ENCODE measurements around the gene MLYCD.

The MLYCD gene

DNA sequence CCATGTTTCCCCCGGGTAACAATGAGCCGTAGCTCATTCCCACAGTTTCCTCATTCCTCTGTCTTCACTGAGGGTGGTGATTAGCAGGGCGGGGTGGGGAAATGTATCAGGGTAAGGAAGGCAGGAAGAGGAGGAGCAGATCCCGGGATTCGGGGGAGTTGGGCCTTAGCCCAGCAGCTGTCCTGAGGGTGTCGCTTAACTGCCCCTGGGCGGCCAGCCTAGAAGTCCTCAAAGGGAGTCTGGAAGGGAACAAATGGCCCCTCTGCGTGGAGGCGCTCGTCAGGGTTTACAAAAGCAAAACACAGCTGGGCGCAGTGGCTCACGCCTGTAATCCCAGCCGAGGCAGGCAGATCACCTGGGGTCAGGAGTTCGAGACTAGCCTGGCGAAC, 14.3 kb downstream of the MLYCD start:
- H3K27ac ChIP-seq (ENCODE audit: low read length) = no peak overlapping the region
- H3K36me3 ChIP-seq (replicated peaks; ENCODE audit: low read depth, low read length) = no peaks in the 10 kb centered on the region
- H3K4me1 ChIP-seq (ENCODE audit: low read length) = no peaks in the 10 kb centered on the region
- TF ChIP-seq CTCF (IDR thresholded peaks at IDR 0.05; ENCODE audit: low read depth, low read length) (no peak), EZH2phosphoT487 (IDR thresholded peaks at IDR 0.05; ENCODE audit: low read depth) (no peak)
- H3K9me3 ChIP-seq (ENCODE audit: insufficient read depth, low read length) = no peaks in the 10 kb centered on the region
- H3K27me3 ChIP-seq (ENCODE audit: low read depth, low read length) = no peaks in the 10 kb centered on the region
- no peaks in the 10 kb centered on the region for H4K20me1 ChIP-seq (ENCODE audit: insufficient read depth, low read length)
- no peak overlapping the region for H2AFZ ChIP-seq (ENCODE audit: low read depth, low read length)
- H3K79me2 ChIP-seq (ENCODE audit: low read length) = no peaks in the 10 kb centered on the region
- no peak overlapping the region for H3K4me2 ChIP-seq (ENCODE audit: low read length)
- no peak overlapping the region for H3K4me3 ChIP-seq (ENCODE audit: low read length)
- H3K9ac ChIP-seq (ENCODE audit: low read length) = no peak overlapping the region

- Histone ChIP-seq H3K4me1 (ENCODE audit: low read length) (no peaks in the 10 kb centered on the region), H4K20me1 (ENCODE audit: insufficient read depth, low read length) (no peaks in the 10 kb centered on the region), H3K36me3 (replicated peaks; ENCODE audit: low read depth, low read length) (no peaks in the 10 kb centered on the region), H3K79me2 (ENCODE audit: low read length) (no peaks in the 10 kb centered on the region), H3K4me3 (ENCODE audit: low read length) (no peak overlapping the region), H2AFZ (ENCODE audit: low read depth, low read length) (no peak overlapping the region), H3K9ac (ENCODE audit: low read length) (no peak overlapping the region), H3K27ac (ENCODE audit: low read length) (no peak overlapping the region), H3K4me2 (ENCODE audit: low read length) (no peak overlapping the region), H3K9me3 (ENCODE audit: insufficient read depth, low read length) (no peaks in the 10 kb centered on the region), H3K27me3 (ENCODE audit: low read depth, low read length) (no peaks in the 10 kb centered on the region)
- TF ChIP-seq CTCF (IDR thresholded peaks at IDR 0.05; ENCODE audit: low read depth, low read length) (no peak), EZH2phosphoT487 (IDR thresholded peaks at IDR 0.05; ENCODE audit: low read depth) (no peak)
These were observed 15.3 kb downstream of the MLYCD start for GRCh38 chr16:83914091-83914710.

DNA sequence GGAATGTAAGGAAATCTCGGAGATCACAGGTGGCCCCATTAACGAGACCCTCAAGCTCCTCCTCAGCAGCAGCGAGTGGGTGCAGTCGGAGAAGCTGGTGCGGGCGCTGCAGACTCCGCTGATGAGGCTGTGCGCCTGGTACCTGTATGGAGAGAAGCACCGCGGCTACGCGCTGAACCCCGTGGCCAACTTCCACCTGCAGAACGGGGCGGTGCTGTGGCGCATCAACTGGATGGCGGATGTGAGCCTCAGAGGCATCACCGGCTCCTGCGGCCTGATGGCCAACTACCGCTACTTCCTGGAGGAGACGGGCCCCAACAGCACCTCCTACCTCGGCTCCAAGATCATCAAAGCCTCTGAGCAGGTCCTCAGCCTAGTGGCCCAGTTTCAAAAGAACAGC, 16.2 kb downstream of the MLYCD start:
- H2AFZ ChIP-seq (ENCODE audit: low read depth, low read length) = no peak overlapping the region
- no peak overlapping the region for H3K4me3 ChIP-seq (ENCODE audit: low read length)
- no peak overlapping the region for H3K9ac ChIP-seq (ENCODE audit: low read length)
- no peaks in the 10 kb centered on the region for H3K27me3 ChIP-seq (ENCODE audit: low read depth, low read length)
- no peaks in the 10 kb centered on the region for H4K20me1 ChIP-seq (ENCODE audit: insufficient read depth, low read length)
- H3K4me1 ChIP-seq (ENCODE audit: low read length) = no peaks in the 10 kb centered on the region
- no peaks in the 10 kb centered on the region for H3K9me3 ChIP-seq (ENCODE audit: insufficient read depth, low read length)
- no peak overlapping the region for H3K4me2 ChIP-seq (ENCODE audit: low read length)
- TF ChIP-seq EZH2phosphoT487 (IDR thresholded peaks at IDR 0.05; ENCODE audit: low read depth) (no peak), CTCF (IDR thresholded peaks at IDR 0.05; ENCODE audit: low read depth, low read length) (no peak)
- no peaks in the 10 kb centered on the region for H3K36me3 ChIP-seq (replicated peaks; ENCODE audit: low read depth, low read length)
- no peaks in the 10 kb centered on the region for H3K79me2 ChIP-seq (ENCODE audit: low read length)
- no peak overlapping the region for H3K27ac ChIP-seq (ENCODE audit: low read length)

- TF ChIP-seq EZH2phosphoT487 (IDR thresholded peaks at IDR 0.05; ENCODE audit: low read depth) = no peak
- TF ChIP-seq CTCF (IDR thresholded peaks at IDR 0.05; ENCODE audit: low read depth, low read length) = no peak
- H3K4me2 ChIP-seq (ENCODE audit: low read length) = no peak overlapping the region
- no peaks in the 10 kb centered on the region for H3K4me1 ChIP-seq (ENCODE audit: low read length)
- H4K20me1 ChIP-seq (ENCODE audit: insufficient read depth, low read length) = no peaks in the 10 kb centered on the region
- no peaks in the 10 kb centered on the region for H3K36me3 ChIP-seq (replicated peaks; ENCODE audit: low read depth, low read length)
- H3K27ac ChIP-seq (ENCODE audit: low read length) = no peak overlapping the region
- no peaks in the 10 kb centered on the region for H3K9me3 ChIP-seq (ENCODE audit: insufficient read depth, low read length)
- no peaks in the 10 kb centered on the region for H3K79me2 ChIP-seq (ENCODE audit: low read length)
- H2AFZ ChIP-seq (ENCODE audit: low read depth, low read length) = no peak overlapping the region
- H3K9ac ChIP-seq (ENCODE audit: low read length) = no peak overlapping the region
- H3K4me3 ChIP-seq (ENCODE audit: low read length) = no peak overlapping the region
- no peaks in the 10 kb centered on the region for H3K27me3 ChIP-seq (ENCODE audit: low read depth, low read length)
These were observed 16.6 kb downstream of the MLYCD start for GRCh38 chr16:83915491-83915890.
